ENCODE results near the gene WWOX. TPM values are rescaled to one million over a fixed set of nuclear protein-coding genes. Genes with fewer than 3 reads are reported as not detected.

Gene WWOX
- total and polyA plus RNA-seq, 2 of the 8 experiments (the other 6 are each of a cell fraction or from before 2014, with no cell fraction given) = 5.4 to 16.7 TPM

GRCh38 chr16:78256686-78257375 lies 157.4 kb downstream of the WWOX start (continued):
- TF ChIP-seq, protein P1, sequence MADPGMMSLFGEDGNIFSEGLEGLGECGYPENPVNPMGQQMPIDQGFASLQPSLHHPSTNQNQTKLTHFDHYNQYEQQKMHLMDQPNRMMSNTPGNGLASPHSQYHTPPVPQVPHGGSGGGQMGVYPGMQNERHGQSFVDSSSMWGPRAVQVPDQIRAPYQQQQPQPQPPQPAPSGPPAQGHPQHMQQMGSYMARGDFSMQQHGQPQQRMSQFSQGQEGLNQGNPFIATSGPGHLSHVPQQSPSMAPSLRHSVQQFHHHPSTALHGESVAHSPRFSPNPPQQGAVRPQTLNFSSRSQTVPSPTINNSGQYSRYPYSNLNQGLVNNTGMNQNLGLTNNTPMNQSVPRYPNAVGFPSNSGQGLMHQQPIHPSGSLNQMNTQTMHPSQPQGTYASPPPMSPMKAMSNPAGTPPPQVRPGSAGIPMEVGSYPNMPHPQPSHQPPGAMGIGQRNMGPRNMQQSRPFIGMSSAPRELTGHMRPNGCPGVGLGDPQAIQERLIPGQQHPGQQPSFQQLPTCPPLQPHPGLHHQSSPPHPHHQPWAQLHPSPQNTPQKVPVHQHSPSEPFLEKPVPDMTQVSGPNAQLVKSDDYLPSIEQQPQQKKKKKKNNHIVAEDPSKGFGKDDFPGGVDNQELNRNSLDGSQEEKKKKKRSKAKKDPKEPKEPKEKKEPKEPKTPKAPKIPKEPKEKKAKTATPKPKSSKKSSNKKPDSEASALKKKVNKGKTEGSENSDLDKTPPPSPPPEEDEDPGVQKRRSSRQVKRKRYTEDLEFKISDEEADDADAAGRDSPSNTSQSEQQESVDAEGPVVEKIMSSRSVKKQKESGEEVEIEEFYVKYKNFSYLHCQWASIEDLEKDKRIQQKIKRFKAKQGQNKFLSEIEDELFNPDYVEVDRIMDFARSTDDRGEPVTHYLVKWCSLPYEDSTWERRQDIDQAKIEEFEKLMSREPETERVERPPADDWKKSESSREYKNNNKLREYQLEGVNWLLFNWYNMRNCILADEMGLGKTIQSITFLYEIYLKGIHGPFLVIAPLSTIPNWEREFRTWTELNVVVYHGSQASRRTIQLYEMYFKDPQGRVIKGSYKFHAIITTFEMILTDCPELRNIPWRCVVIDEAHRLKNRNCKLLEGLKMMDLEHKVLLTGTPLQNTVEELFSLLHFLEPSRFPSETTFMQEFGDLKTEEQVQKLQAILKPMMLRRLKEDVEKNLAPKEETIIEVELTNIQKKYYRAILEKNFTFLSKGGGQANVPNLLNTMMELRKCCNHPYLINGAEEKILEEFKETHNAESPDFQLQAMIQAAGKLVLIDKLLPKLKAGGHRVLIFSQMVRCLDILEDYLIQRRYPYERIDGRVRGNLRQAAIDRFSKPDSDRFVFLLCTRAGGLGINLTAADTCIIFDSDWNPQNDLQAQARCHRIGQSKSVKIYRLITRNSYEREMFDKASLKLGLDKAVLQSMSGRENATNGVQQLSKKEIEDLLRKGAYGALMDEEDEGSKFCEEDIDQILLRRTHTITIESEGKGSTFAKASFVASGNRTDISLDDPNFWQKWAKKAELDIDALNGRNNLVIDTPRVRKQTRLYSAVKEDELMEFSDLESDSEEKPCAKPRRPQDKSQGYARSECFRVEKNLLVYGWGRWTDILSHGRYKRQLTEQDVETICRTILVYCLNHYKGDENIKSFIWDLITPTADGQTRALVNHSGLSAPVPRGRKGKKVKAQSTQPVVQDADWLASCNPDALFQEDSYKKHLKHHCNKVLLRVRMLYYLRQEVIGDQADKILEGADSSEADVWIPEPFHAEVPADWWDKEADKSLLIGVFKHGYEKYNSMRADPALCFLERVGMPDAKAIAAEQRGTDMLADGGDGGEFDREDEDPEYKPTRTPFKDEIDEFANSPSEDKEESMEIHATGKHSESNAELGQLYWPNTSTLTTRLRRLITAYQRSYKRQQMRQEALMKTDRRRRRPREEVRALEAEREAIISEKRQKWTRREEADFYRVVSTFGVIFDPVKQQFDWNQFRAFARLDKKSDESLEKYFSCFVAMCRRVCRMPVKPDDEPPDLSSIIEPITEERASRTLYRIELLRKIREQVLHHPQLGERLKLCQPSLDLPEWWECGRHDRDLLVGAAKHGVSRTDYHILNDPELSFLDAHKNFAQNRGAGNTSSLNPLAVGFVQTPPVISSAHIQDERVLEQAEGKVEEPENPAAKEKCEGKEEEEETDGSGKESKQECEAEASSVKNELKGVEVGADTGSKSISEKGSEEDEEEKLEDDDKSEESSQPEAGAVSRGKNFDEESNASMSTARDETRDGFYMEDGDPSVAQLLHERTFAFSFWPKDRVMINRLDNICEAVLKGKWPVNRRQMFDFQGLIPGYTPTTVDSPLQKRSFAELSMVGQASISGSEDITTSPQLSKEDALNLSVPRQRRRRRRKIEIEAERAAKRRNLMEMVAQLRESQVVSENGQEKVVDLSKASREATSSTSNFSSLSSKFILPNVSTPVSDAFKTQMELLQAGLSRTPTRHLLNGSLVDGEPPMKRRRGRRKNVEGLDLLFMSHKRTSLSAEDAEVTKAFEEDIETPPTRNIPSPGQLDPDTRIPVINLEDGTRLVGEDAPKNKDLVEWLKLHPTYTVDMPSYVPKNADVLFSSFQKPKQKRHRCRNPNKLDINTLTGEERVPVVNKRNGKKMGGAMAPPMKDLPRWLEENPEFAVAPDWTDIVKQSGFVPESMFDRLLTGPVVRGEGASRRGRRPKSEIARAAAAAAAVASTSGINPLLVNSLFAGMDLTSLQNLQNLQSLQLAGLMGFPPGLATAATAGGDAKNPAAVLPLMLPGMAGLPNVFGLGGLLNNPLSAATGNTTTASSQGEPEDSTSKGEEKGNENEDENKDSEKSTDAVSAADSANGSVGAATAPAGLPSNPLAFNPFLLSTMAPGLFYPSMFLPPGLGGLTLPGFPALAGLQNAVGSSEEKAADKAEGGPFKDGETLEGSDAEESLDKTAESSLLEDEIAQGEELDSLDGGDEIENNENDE (IDR thresholded peaks at IDR 0.05; ENCODE audit: insufficient replicate concordance, low read length) = no peak
- TF ChIP-seq ZNF274 (IDR thresholded peaks at IDR 0.05; ENCODE audit: borderline replicate concordance, extremely low read depth, low read length) (no peak), CBX5 (IDR thresholded peaks at IDR 0.05; ENCODE audit: low read depth, low read length) (no peak), TCF12 (IDR thresholded peaks at IDR 0.05; ENCODE audit: low read depth, low read length) (no peak), CHD2 (IDR thresholded peaks at IDR 0.05; ENCODE audit: low read length) (no peak), CTBP2 (IDR thresholded peaks at IDR 0.05; ENCODE audit: borderline replicate concordance, insufficient read depth, insufficient read length, low read length) (no peak), RXRA (IDR thresholded peaks at IDR 0.05; ENCODE audit: insufficient read depth, low read depth, low read length) (no peak), POLR2A (IDR thresholded peaks at IDR 0.05; ENCODE audit: control extremely low read depth in 1 of 2, low read depth in 2 of 2, low read length in 2 of 2) (no peak), SIX5 (IDR thresholded peaks at IDR 0.05; ENCODE audit: low read depth, low read length) (no peak)
- TF ChIP-seq, protein P2, sequence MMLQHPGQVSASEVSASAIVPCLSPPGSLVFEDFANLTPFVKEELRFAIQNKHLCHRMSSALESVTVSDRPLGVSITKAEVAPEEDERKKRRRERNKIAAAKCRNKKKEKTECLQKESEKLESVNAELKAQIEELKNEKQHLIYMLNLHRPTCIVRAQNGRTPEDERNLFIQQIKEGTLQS (IDR thresholded peaks at IDR 0.05; ENCODE audit: insufficient read depth, low read depth, low read length) = no peak

Data from H1 (cell line).